Left lobe of liver (tissue), 2 donors: ENCODE results near the gene FADS2. TPM values are rescaled to one million over a fixed set of nuclear protein-coding genes. Genes with fewer than 3 reads are reported as not detected.

Experiments
- ATAC-seq: fragments of 200-7000 bp; cut with Tn5 transposase; one replicate; pipeline ENCODE4 v1.9.1; 2020; ENCODE audit warnings: mild to moderate bottlenecking, moderate library complexity
- DNase-seq: peaks from one replicate; pipeline ENCODE4 v3.0.0-alpha.2; 2020; ENCODE audit warnings: low spot score
- total RNA-seq: library from RNA; stranded (reverse); gene quantifications from one replicate; pipeline ENCODE4 v1.2.1, GENCODE V29; 2021
- donor health status: DM: no; HTN: no; CAD: no; lungs with moderate emphysema.
- donor health status: DM: no; HTN: yes; CAD: no.

FADS2 gene
- total RNA-seq, 1 donor from 2014 or later = 113 TPM

DNA sequence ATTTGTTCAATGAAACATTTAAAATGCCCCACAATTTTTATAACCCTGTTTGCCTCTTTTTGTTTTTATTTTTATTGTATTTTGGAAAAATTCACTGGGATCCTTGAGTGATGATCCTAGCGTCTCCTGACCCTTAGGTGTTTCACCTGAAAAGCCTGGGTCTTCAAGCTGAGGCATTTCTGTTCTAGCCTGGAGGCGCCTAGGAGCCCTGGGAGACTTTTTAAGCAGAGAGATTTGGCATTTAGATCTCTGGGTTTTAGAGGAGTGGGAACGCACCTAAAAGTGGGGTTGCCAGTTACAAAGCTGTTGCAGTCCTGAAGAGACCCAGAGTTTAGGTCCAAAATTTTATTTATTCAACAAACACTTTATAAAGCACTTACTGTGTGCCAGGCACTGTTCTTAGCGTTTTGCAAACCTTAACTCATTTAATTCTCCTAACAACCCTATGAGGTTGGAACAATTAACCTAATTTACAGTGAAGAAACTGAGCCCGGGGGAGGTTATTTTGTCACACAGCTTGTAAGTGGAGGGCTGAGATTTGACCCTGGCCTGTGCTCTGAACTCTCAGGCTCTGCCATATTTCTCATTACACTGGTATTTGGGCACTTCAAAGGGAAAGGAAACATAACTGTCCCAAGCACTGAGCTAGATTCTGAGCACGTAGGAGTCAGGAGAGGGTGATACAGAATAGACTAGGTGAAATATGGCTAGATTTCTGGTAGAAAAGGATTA, 10.5 kb upstream of the FADS2 start:
- DNase-seq = no peak
- no peak for ATAC-seq

DNA sequence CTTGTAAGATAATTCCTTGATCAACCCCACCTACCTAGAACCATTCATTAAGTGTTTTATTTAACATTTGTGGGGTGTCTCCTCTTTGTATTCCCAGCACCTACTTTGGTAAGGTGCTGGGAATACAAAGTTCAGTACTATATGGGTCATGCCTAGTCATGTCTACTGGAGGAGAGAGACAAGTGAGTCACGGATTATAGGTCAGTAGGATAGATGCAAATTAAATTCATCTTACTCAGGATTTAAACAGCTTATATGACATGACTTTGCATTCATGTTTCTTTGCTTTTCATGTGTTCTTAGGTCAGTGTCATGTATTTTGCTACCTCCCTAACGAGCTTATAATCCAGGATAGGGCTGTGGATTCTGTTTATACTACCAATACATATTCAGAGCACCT, 7.9 kb upstream of the FADS2 start:
- no peak for DNase-seq
- ATAC-seq = no peak

DNA sequence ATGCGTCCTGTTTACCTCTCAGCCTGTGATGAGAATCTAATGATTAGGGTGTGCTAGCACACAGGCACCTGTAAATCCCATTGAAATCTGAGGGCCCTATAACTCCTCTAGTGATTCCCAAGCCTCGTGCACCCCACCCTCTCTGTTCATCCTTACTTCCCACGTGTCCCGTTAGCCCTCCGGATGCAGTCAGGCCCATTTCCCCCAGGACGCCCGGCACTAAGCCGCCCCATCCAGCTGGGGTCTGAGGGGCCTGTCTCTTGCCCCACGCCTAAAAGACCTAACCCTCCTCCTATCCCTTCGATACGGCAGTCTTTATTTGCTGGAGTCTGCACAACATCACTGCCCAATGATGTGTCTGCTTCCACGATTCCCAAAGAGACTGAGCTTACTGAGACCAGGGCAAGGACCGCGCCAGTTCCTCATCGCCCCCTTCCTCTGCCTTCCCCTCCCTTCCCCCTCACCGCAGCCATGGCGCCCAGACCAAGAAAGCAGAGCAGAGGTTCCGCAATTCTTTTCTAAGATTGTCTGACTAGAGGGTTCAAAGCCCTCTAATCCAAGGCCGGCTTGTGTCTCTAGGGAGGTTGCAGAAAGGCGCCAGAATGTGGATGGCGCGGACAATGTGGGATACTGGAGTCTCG, 1.1 kb upstream of the FADS2 start:
- DNase-seq (no peak), ATAC-seq (no peak)

DNA sequence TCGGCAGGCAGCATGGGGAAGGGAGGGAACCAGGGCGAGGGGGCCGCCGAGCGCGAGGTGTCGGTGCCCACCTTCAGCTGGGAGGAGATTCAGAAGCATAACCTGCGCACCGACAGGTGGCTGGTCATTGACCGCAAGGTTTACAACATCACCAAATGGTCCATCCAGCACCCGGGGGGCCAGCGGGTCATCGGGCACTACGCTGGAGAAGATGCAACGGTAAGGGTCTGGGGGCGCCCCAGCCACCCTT, 204 bp downstream of the FADS2 start:
- peak; percentile 31 for ATAC-seq
- DNase-seq = no peak

DNA sequence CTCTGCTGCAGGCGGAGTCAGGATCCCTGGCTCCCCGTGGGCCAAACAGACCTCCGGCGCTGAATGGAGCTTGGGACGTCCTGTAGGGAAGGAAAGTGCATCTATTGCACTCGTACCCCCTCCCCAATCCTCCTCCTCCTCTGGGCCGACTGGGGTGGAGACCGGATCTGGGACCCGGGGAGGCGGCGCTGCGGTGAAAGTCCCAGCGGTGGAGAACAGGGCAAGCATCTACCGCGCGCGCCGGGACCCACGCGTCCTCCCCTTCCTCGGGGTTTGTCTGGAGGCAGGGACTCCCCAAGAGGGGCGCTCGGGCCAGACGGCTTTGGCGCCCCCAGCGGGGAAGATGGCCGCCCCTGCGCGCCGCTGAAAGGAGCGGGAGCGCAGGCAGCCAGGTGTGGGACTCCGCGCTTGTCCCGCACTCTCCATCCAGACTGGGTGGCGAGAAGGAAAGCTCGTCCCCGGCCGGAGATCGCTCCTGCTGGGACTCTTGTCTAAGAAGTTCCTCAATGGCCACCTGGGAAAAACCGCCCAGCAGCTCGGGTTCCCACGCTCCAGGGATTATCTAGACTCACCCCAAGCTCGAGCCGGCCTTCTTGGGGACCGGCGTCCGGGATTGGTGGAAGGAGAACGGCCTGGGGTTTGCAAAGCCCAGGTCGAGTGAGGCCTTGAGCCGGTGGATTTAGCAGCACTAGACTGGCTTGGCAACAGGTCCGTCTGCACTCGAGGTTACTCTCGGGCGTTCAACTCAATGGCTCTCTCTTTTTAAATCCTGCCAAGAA, 718 bp downstream of the FADS2 start:
- DNase-seq (peak; percentile 68), ATAC-seq (peak; percentile 72)

DNA sequence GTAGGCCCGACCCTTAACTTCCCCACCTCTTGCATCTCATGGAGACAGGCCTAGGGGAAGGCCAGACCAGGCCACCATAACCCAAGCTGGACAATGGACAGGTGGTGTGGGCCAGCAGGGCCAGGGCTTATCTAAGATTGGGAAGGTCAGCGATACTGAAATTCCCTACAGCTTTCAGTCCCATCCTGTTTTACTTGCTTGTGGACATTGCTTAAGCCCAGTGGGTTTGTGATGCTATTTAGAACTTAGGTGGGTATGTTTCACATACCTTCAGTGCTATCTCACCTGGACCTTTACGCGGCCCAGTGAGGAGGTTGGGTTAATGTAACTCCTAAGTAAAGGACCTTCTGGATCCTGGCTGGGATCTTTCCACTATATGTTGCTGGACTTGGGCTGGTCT, 1.7 kb downstream of the FADS2 start:
- DNase-seq (no peak), ATAC-seq (no peak)

DNA sequence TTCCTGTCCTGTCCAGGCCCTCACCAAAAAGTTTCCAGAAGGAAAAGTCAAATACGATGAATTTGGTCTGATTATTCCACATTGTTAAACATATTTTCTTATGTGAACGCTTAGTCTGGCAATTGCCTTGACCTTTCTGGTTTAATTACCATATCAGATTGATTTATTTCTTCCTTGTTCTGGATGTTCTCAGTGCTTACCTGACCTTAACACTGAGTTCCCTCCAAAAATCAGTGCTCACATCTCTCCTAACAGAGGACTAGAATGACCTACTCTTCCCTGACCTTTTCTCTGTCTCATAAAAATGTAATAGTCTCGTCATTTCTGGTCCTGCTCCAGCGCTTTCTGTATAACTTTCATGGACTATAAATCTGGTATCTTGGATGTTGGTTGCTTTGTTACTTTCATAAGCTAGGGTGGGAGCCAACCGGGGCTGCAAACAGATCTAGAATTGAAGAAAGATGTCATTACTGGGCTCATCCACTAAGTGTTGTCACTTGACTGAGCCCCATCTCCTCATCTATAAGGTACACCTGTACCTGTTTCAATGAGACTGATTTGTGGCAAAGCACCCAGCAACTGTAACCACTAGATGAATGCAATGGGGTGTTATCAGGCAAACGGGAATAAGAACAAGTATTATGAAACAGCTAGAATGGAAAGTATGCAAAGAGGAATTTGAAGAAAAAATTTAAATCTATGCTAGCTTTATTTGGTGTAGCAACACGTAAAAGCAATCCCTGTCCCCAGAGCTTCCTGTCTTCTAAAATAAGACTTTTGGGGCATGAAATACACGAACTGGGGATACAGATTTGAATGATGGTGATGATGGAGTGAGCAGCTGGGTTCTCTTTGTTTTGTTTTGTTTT, 2.4 kb downstream of the FADS2 start:
- DNase-seq (no peak), ATAC-seq (no peak)

DNA sequence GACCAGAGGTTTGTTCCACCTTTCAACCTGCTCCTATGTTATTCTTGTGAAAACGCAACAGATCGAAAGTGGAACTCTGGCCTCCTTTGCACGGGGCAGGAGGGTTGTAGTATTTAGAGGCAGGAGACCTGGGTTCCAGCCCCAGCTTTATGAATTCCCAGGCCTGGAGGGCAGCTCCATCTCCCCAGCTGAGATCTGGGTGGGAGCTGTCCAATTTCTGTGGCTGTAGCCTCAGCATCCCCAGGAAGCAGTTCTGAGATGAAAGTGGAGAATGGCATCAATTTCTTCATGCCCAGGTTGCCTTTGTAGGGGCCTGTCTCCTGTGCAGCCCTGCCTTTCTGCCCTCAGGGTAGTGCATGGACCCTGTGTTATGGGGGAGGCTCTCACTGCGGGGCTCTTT, 4.1 kb downstream of the FADS2 start:
- no peak for DNase-seq
- ATAC-seq = no peak

DNA sequence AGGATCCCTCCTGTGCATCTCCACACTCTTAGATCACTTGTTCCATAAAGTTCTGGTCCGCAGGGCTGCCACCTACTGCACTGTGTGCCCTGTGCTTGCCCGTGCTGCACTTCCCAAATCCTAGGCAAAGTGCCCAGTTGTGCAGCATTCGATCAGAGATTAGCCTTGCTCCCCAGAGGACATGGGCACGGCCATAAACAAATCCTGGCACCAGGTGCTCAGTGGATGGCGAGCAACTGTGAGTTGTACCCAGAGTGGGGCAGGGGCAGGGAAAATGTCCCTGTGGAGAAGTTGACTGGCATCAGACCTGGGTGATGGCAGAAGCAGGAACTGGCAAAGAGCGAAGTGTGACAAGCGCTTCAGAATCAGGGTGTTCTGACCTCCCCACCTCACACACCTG, 4.7 kb downstream of the FADS2 start:
- ATAC-seq = peak; percentile 60
- peak; percentile 69 for DNase-seq

DNA sequence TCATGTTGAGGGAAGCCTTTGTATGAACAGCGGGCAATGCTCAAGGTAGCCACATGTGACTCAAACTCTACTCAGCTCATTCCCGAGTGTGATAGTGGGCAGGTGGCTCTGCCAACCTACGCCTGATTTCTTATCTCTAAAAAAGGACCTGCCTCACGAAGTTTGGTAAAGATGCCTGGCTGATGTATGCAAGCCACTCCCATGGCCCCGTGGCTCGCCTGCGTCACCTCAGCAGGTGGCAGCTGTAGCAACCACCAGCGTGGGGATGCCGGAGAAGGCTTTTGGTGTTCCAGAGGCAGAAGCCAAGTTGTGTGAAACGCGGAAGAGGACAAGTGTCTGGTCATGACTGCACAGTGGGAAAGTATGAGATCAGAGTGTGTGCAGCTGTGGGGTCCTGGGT, 5.4 kb downstream of the FADS2 start:
- DNase-seq (no peak), ATAC-seq (no peak)

DNA sequence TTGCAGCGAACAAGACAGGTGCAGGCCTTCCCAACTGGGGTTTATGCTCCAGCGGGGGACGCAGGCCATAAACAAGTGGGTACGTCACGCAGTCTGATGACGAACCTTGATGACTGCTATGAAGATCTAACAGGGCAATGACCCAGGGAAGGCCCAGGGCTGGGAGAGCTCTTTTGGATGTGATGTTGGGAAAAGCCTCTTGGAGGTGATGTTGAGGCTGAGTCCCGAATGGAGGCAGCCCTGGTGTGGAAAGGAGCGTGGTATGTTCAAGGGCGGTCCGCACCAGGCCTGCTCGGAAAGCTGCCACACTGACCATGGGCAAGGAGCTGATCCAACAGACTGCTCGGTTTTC, 5.8 kb downstream of the FADS2 start:
- DNase-seq (no peak), ATAC-seq (no peak)

DNA sequence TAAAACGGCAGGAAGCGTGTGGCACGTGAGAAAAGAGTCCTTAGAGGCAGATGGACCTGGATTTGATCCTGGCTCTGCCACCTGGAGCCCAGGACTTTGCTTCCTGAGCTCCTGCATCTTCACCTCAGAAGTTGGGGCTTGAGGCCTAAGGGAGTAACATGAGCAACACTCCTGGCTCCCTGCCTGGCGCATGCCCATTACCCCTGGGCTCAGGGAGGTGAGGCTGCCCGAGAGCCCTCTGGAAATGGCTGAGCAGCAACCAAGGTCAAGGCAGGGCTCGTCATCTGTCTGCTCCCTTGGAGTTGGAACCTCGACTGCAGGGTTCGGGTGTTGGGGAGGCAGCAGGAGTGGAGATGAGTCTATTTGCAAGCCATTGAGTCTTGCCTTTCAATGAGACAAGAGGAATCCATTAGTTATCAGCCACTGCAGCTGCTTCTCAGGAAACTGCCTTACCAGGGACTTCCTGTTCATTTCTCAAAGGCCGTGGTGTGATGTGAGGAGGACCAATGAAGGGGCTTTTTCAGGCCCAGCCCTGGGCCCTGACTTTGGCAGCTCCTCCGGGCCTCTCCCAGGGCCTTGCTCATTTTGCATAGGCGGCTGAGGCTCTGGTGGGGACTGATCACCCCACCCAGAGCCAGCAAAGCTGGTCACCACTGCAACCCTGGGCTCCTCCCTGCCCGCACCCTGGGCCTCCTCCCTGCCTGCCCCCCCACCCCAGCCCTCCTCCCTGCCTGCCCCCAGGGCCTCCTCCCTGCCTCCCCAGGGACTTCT, 6.4 kb downstream of the FADS2 start:
- ATAC-seq (peak; percentile 31), DNase-seq (no peak)

DNA sequence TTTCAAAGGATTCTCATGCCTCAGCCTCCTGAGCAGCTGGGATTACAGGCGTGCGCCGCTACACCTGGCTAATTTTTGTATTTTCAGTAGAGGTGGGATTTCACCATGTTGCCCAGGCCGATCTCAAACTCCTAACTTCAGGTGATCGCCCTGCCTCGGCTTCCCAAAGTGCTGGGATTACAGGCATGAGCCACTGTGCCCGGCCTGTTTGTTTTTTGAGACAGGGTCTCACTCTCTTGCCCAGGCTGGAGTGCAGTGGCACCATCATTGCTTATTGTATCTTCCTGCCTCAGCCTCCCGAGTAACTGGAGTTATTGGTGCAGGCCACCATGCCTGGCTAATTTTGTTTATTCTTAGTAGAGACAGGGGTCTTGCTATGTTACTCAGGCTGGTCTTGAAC, 8.1 kb downstream of the FADS2 start:
- no peak for DNase-seq

DNA sequence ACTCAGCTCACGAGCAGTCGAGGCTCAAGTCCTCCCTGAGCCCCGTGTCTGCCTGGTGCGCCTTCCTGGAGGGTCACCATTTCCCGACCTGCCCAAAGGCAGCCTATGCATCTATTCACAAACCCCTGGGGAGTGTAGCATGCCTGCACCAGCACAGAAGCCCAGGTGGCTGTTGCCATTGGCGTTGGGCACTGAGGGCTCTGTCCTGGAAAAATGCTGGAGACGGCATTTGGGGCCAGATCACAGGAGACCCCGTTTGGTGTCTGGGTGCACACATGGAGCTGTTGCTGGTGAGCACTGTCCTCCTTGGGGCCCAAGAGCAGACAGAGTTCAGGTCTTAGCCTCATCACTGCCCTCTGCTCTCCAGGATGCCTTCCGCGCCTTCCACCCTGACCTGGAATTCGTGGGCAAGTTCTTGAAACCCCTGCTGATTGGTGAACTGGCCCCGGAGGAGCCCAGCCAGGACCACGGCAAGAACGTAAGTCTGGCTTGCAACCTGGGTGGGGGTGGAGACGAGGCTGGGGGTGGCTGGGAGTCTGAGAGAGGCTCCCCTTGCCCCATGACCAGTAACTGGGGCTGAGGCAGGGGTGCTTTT, 9.4 kb downstream of the FADS2 start:
- DNase-seq (no peak), ATAC-seq (no peak)

More for the DNA sequence above, 8.1 kb downstream of the FADS2 start:
- ATAC-seq = no peak

DNA sequence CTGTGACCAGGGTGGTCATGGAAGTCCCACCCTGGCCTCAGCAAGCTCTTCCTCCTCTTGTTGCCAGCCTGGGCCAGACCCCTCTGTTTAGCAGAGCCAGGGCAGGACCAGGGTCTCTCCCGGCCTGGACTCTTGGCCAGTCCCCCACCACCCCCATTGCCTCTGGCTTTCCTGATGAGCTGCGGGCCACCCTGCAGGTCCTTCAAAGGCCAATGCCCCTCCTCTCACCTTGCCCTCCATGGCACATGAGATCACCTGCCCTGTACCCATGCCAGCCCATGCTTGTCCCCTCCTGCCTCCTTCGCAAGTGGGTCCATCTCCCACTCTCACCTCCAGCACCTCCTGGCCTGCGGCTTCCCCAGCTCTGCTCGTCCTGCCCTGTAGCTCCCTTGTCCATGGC, 10.4 kb downstream of the FADS2 start:
- no peak for ATAC-seq
- no peak for DNase-seq

DNA sequence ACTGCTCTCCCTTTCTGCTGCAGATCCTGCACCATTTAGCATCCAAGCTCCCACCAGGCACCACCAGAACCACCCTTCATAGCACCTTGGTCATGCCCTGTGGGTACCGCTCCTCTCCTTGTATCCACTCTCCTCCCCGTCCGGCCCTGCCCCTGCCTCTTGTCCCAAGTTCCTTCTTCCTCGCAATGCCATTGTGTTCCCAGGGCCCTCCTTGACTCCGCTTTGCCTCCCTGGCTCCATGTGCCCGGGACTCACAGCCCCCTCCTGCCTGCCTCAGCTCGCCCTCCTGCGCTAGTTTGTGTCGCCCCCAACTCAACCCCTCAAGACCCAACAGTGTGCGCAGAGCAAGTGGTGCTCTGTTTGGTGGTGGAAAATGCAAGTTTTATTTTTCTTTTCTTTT, 10.8 kb downstream of the FADS2 start:
- DNase-seq (no peak), ATAC-seq (no peak)

DNA sequence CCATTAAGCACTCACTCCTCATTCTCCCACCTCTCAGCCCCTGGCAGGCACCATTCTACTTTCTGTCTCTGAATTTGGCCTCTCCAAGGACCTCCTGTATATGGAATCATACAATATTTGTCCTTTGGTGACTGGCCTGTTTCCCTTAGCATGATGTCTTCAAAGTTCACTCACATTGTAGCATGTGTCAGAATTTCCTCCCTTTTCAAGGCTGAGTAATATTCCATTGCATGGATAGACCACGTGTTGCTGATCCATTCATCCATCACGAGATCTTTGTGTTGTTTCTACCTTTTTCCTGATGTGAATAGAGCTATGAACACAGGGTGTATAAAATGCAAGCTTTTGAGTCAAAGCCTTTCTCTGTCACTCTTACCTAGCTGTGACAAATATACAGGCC, 11.6 kb downstream of the FADS2 start:
- DNase-seq (no peak), ATAC-seq (no peak)

DNA sequence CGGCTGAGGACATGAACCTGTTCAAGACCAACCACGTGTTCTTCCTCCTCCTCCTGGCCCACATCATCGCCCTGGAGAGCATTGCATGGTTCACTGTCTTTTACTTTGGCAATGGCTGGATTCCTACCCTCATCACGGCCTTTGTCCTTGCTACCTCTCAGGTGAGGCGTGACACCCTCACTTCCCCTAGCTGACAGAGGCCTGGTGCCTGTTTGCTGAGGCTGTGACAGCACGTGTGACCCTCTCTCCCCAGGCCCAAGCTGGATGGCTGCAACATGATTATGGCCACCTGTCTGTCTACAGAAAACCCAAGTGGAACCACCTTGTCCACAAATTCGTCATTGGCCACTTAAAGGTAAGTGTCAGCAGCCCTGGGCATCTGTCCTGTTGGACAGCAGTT, 12.3 kb downstream of the FADS2 start:
- ATAC-seq (no peak), DNase-seq (no peak)

DNA sequence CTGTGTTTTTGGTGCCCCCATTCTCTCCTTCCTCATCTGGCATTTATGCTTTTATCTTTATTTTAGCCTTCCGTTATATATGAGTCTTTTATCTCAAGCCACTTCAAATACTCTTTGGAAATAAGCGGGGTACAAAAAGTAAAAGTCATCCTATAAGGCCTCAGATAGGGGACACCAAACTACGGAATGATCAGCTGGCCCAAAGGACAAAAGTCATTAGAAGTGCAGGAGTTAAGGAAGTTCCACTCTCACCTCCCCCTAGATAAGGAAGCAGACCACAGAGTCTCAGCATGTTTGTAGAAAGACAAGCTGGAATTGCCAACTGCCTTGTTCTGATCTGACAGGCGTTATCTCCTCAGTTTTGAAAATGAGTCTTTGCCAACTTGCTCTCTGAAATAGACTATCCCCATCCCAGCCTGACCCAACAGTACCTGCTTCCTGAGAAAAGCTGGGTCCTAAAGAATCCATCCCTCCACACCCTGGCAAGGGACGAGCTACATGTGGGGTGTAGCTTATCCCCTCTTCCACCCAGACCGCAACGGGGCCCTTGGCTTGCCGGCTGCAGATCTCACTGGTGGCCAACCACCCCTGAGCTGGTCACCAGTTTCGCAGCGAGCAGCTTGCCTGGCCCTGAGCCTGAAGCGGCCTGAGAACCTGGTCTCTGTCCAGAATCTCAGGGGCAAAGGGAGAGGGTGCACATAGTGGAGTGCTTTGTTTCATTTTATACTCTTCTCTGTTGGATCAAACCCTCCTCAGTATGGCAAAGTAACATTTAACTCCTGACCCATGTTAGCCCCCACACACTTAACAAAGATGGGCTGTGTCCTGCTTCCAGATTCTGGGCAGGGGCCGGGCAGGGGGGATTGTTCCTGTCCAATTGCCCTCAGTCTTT, 13.8 kb downstream of the FADS2 start:
- DNase-seq = no peak
- peak; percentile 74 for ATAC-seq

DNA sequence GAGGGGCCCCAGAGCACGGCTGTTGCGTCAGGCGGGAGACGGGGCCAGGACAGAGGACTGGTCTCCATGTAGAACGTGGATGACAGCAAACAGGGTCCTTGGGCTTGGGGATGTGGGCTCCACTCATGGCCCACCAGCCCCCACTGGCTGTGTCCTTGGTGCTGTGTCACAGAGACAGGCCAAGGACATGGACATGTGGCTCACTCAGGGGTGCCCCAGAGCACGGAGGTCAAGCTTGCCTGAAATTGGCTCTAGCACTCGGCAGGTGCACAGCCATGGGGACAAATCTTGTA, 14.4 kb downstream of the FADS2 start:
- DNase-seq (no peak), ATAC-seq (no peak)
